Panc1 (cell line): Measurements from ENCODE around the gene TNRC18.

ENCODE experiments used
- POLR2AphosphoS5 ChIP-seq: IDR thresholded peaks from 2 replicates; pipeline ENCODE4 v1.6.1; 2012; ENCODE audit warnings: mild to moderate bottlenecking, low read depth, low read length, moderate library complexity
- SIN3A ChIP-seq: IDR thresholded peaks from 2 replicates; pipeline ENCODE4 v1.6.1; 2012; ENCODE audit warnings: low read depth, mild to moderate bottlenecking, low read length, moderate library complexity, borderline replicate concordance; ENCODE audit not compliant: insufficient read depth
- TCF7L2 ChIP-seq: IDR thresholded peaks from 2 replicates; pipeline ENCODE4 v1.6.1; 2011; ENCODE audit warnings: mild to moderate bottlenecking, low read depth, low read length, inconsistent platforms
- TF ChIP-seq, protein P1 (sequence below): fragments of 450-650 bp; IDR thresholded peaks from 2 replicates; pipeline ENCODE4 v1.5.1; 2017; ENCODE audit warnings: mild to moderate bottlenecking
- TF ChIP-seq, protein P2 (sequence below), 2 experiments: IDR thresholded peaks; 2 replicates each; pipeline ENCODE4 v1.6.1; 2011 to 2012; ENCODE audit warnings: low read depth in 2 of 2, control low read depth in 1 of 2, low read length in 1 of 2, mild to moderate bottlenecking in 1 of 2, moderate library complexity in 1 of 2; ENCODE audit not compliant: insufficient read depth in 1 of 2

DNA sequence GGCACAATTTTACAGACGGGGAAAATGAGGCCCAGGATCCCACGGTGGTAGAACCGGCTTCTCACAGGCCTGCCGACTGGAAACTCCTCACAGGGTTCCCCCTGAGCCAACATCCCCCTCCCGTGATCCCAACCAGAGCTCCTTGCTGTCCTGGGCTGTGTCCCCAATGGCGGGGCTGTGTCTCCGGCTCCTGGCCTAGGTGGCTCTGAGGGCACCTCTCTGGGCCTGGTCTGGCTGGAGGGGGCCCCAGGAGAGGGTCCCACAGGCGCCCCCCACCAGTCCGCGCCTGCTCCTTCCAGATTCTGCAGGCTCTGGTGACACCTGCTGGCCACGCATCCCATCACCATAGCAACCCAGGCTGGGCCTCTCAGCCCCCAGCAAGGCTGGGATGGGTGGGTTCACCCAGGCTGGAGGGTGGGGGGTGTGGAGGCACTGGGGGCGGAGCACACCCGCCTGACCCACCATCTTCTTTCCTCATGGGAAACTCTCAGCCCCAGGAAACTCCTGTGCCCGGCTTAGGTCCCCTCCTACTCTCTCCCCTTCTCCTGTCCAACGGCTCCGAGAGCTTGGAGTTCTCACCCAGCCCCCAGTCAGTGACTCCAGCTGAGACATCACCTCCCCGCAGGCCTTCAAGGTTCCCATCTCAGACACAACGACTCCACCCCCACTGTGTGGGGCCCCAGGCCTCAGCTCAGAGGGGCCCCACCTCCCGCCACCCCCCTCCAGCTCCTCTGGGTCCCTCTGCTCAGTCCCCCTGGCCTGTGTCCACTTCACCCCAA is 27.1 kb upstream of the TNRC18 start:
- TF ChIP-seq, protein P1, sequence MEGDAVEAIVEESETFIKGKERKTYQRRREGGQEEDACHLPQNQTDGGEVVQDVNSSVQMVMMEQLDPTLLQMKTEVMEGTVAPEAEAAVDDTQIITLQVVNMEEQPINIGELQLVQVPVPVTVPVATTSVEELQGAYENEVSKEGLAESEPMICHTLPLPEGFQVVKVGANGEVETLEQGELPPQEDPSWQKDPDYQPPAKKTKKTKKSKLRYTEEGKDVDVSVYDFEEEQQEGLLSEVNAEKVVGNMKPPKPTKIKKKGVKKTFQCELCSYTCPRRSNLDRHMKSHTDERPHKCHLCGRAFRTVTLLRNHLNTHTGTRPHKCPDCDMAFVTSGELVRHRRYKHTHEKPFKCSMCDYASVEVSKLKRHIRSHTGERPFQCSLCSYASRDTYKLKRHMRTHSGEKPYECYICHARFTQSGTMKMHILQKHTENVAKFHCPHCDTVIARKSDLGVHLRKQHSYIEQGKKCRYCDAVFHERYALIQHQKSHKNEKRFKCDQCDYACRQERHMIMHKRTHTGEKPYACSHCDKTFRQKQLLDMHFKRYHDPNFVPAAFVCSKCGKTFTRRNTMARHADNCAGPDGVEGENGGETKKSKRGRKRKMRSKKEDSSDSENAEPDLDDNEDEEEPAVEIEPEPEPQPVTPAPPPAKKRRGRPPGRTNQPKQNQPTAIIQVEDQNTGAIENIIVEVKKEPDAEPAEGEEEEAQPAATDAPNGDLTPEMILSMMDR = no peak; the same call in 1 of the 2 replicates
- TF ChIP-seq, protein P2, sequence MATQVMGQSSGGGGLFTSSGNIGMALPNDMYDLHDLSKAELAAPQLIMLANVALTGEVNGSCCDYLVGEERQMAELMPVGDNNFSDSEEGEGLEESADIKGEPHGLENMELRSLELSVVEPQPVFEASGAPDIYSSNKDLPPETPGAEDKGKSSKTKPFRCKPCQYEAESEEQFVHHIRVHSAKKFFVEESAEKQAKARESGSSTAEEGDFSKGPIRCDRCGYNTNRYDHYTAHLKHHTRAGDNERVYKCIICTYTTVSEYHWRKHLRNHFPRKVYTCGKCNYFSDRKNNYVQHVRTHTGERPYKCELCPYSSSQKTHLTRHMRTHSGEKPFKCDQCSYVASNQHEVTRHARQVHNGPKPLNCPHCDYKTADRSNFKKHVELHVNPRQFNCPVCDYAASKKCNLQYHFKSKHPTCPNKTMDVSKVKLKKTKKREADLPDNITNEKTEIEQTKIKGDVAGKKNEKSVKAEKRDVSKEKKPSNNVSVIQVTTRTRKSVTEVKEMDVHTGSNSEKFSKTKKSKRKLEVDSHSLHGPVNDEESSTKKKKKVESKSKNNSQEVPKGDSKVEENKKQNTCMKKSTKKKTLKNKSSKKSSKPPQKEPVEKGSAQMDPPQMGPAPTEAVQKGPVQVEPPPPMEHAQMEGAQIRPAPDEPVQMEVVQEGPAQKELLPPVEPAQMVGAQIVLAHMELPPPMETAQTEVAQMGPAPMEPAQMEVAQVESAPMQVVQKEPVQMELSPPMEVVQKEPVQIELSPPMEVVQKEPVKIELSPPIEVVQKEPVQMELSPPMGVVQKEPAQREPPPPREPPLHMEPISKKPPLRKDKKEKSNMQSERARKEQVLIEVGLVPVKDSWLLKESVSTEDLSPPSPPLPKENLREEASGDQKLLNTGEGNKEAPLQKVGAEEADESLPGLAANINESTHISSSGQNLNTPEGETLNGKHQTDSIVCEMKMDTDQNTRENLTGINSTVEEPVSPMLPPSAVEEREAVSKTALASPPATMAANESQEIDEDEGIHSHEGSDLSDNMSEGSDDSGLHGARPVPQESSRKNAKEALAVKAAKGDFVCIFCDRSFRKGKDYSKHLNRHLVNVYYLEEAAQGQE (IDR thresholded peaks at IDR 0.05; ENCODE audit: insufficient read depth in 1 of 2, low read depth in 2 of 2, low read length in 1 of 2) = no peak
- no peak for TF ChIP-seq POLR2AphosphoS5
- TF ChIP-seq TCF7L2 = no peak
- TF ChIP-seq SIN3A = 0 out of 2 replicates have a peak, but pooled peaks have one; percentile 63
